SU-DHL-6 (cell line): ENCODE measurements around the gene MATN1.

ENCODE experiments used
- H2AFZ ChIP-seq: fragments of 200-600 bp; sonication (generic); 2 replicates; pipeline ENCODE4 v1.6.1; 2014; ENCODE audit warnings: low read depth, mild to moderate bottlenecking, moderate library complexity, mixed read lengths, antibody characterized with exemption, low read length; ENCODE audit not compliant: severe bottlenecking
- H3F3A ChIP-seq: fragments of 200-600 bp; shearing (Covaris generic); 2 replicates; pipeline ENCODE4 v1.6.0; 2016; ENCODE audit warnings: antibody characterized with exemption, mild to moderate bottlenecking; ENCODE audit not compliant: insufficient read depth
- H3K27ac ChIP-seq: fragments of 200-600 bp; sonication (generic); 2 replicates; pipeline ENCODE4 v1.5.1; 2016; ENCODE audit warnings: low read depth, mild to moderate bottlenecking, low read length, moderate library complexity, mixed read lengths
- H3K27me3 ChIP-seq: fragments of 200-600 bp; sonication (generic), shearing (Covaris generic); 2 replicates; pipeline ENCODE4 v1.6.0; 2014; ENCODE audit warnings: mild to moderate bottlenecking, low read length
- H3K36me3 ChIP-seq: fragments of 200-600 bp; sonication (generic); 2 replicates; pipeline ENCODE4 v1.6.1; 2014; ENCODE audit warnings: mild to moderate bottlenecking, low read length, mixed read lengths
- H3K4me2 ChIP-seq: fragments of 300-600, 200-600 bp; shearing (Covaris generic), sonication (generic); 2 replicates; pipeline ENCODE4 v1.6.0; 2014; ENCODE audit warnings: low read length, low read depth, mild to moderate bottlenecking; ENCODE audit not compliant: poor library complexity, severe bottlenecking
- H3K4me3 ChIP-seq: fragments of 200-600 bp; sonication (generic); 2 replicates; pipeline ENCODE4 v1.5.1; 2014; ENCODE audit warnings: antibody characterized with exemption, low read length, mild to moderate bottlenecking, mixed read lengths; ENCODE audit not compliant: insufficient read depth, poor library complexity, severe bottlenecking
- H3K79me2 ChIP-seq: fragments of 200-600 bp; sonication (generic); 2 replicates; pipeline ENCODE4 v1.6.1; 2014; ENCODE audit warnings: mild to moderate bottlenecking, low read length, moderate library complexity; ENCODE audit not compliant: insufficient read depth
- H3K9ac ChIP-seq: fragments of 200-600 bp; sonication (generic); 2 replicates; pipeline ENCODE4 v1.7.0; 2014; ENCODE audit warnings: mild to moderate bottlenecking, low read length
- H3K9me2 ChIP-seq: fragments of 200-600 bp; sonication (generic); replicated peaks from 2 replicates; pipeline ENCODE4 v1.6.1; 2014; ENCODE audit warnings: low read length; ENCODE audit not compliant: insufficient read depth
- H3K9me3 ChIP-seq: fragments of 200-600 bp; sonication (generic); 2 replicates; pipeline ENCODE4 v1.6.1; 2014; ENCODE audit warnings: low read length, mixed read lengths; ENCODE audit not compliant: insufficient read depth
- H4K20me1 ChIP-seq: fragments of 200-600 bp; sonication (generic); 2 replicates; pipeline ENCODE4 v1.6.1; 2014; ENCODE audit warnings: low read depth, mild to moderate bottlenecking, antibody characterized with exemption, low read length, moderate library complexity, mixed read lengths
- EZH2phosphoT487 ChIP-seq: fragments of 200-600 bp; sonication (generic), shearing (Covaris generic); conservative IDR thresholded peaks from 2 replicates; pipeline ENCODE4 v1.6.1; 2018; ENCODE audit warnings: mild to moderate bottlenecking, antibody characterized with exemption, low read length, moderate library complexity, mixed read lengths
- TF ChIP-seq, protein P1 (sequence below): fragments of 200-600 bp; sonication (generic); IDR thresholded peaks from one replicate; pipeline ENCODE4 v1.5.1; 2017; ENCODE audit warnings: antibody characterized with exemption, mild to moderate bottlenecking, low read length, moderate library complexity; ENCODE audit not compliant: insufficient read depth, poor library complexity, severe bottlenecking

MATN1 gene

DNA sequence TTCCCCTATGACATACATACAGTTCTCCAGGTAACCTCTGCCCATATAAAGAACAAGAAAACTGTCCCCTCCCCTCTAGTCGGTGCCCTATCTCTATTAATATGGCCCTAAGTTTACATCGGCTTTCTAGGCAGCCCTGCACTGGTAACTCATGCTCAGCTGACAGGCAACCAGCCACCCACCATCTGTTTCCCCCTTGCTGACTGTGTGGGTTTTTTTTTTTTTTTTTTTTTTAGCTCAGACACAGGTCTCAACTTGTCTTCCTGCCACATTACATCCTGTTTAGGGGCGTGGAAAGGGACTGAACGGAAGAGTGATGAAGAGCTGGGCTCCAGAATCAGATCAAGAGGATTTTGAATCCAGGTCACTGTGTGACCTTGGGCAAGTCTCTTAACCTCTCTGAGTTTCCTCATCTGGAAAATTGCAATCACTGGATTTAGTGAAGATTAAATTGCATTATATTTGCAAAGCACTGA lies 20.2 kb upstream of the MATN1 start:
- H3K36me3 ChIP-seq: peaks cover 15% of the 10 kb centered on the region
- no peaks in the 10 kb centered on the region for H3K9me2 ChIP-seq
- H3K4me2 ChIP-seq: peak overlapping the region; percentile 68
- no peak overlapping the region for H3K4me3 ChIP-seq
- no peaks in the 10 kb centered on the region for H3K27me3 ChIP-seq
- H3K9me3 ChIP-seq: no peaks in the 10 kb centered on the region
- no peak overlapping the region for H2AFZ ChIP-seq
- H3K9ac ChIP-seq: peak overlapping the region; percentile 58
- peak overlapping the region; percentile 90 for H3K27ac ChIP-seq
- H3F3A ChIP-seq: peaks cover 30% of the 10 kb centered on the region
- peaks cover 30% of the 10 kb centered on the region for H4K20me1 ChIP-seq
- TF ChIP-seq EZH2phosphoT487: no peak
- H3K79me2 ChIP-seq: peaks cover 85% of the 10 kb centered on the region

DNA sequence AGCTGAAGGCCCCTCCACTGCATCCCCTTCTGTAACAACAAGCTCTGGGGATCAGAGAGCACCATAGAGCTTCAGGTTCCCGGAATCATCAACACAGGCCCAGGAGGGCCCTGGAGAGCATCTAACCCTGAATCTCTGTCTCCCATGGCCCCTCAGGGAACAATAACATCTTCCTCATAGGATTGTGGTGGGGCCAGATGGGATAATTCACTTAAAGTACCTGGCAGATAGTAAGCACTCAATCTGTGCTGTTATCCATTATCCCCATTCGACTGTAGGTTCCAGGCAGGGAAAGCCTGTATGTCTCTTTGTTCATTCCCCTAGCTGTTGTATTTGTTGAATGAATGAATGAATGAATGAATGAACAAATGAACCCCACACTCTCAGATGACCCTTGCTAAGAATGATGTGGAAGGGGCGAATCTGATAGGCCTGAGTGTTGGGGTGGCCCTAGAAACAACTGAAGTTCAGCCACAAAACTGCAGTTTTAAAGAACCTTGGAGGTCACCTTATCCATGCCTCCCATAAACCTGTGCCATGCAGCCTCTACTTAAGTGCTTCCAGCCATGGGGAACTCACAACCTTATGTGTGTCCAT lies 19.7 kb upstream of the MATN1 start:
- peaks cover 30% of the 10 kb centered on the region for H3F3A ChIP-seq
- peak overlapping the region; percentile 90; the same call in 1 of the 2 replicates for H3K27ac ChIP-seq
- H2AFZ ChIP-seq: no peak overlapping the region
- no peaks in the 10 kb centered on the region for H3K9me2 ChIP-seq
- H4K20me1 ChIP-seq: peaks cover 30% of the 10 kb centered on the region
- no peak overlapping the region for H3K4me3 ChIP-seq
- no peak for TF ChIP-seq EZH2phosphoT487
- TF ChIP-seq, protein P1, sequence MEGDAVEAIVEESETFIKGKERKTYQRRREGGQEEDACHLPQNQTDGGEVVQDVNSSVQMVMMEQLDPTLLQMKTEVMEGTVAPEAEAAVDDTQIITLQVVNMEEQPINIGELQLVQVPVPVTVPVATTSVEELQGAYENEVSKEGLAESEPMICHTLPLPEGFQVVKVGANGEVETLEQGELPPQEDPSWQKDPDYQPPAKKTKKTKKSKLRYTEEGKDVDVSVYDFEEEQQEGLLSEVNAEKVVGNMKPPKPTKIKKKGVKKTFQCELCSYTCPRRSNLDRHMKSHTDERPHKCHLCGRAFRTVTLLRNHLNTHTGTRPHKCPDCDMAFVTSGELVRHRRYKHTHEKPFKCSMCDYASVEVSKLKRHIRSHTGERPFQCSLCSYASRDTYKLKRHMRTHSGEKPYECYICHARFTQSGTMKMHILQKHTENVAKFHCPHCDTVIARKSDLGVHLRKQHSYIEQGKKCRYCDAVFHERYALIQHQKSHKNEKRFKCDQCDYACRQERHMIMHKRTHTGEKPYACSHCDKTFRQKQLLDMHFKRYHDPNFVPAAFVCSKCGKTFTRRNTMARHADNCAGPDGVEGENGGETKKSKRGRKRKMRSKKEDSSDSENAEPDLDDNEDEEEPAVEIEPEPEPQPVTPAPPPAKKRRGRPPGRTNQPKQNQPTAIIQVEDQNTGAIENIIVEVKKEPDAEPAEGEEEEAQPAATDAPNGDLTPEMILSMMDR: no peak
- H3K4me2 ChIP-seq: no peak overlapping the region
- H3K27me3 ChIP-seq: no peaks in the 10 kb centered on the region
- peaks cover 80% of the 10 kb centered on the region for H3K79me2 ChIP-seq
- no peak overlapping the region for H3K9ac ChIP-seq
- H3K9me3 ChIP-seq: no peaks in the 10 kb centered on the region
- peaks cover 15% of the 10 kb centered on the region for H3K36me3 ChIP-seq

DNA sequence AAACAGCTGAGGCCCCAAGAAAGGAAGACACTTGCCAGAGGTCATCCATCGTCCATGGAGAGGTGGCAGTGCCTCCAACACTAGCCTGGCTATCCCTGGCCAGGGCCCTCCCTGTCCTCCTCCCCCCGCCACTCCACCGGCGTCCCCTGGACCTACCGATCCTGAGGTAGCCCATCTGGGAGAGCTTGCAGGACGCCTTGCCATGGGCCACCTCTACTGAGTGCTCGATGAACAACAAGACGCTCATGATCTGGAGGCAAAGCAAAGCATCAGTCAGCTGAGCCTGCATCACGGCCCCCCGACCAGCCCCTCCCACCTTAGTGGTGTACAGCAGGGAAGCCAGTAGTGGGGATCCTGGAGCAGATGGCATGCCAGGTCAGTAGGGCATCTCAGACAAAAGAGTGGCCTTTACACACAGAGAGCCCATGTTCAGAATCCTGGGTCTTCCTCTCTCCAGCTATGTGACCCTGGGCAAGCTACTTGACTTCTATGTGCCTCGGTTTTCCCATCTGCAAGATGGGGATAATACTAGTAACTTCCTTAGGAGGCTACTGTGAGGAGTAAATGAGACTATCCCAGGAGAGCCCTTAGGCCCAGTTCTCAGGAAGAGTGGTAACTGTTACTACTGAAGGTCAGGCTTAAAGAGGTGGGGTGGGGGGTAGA lies 19.0 kb upstream of the MATN1 start:
- no peak overlapping the region for H3K4me2 ChIP-seq
- H3F3A ChIP-seq: peaks cover 27% of the 10 kb centered on the region
- no peaks in the 10 kb centered on the region for H3K9me2 ChIP-seq
- no peak overlapping the region for H2AFZ ChIP-seq
- no peak overlapping the region for H3K4me3 ChIP-seq
- peaks cover 30% of the 10 kb centered on the region for H4K20me1 ChIP-seq
- H3K27ac ChIP-seq: no peak overlapping the region
- no peak for TF ChIP-seq EZH2phosphoT487
- TF ChIP-seq, protein P1: no peak
- no peak overlapping the region for H3K9ac ChIP-seq
- H3K79me2 ChIP-seq: peaks cover 73% of the 10 kb centered on the region
- no peaks in the 10 kb centered on the region for H3K9me3 ChIP-seq
- H3K27me3 ChIP-seq: no peaks in the 10 kb centered on the region
- H3K36me3 ChIP-seq: peaks cover 20% of the 10 kb centered on the region
